HG02852 (cell line): ENCODE results near the gene PRPF19.
A peak's percentile ranks its signal among the peaks of the same experiment; 100 is the strongest.
"Not testable (repeated sequence)": the region's sequence is repeated elsewhere in the genome, so short reads cannot be mapped to it uniquely, and the experiment has no call there.

ENCODE experiments used
- ATAC-seq: cut with Tn5 transposase; IDR thresholded peaks from one replicate; pipeline ENCODE4 v1.9.1; 2021; ENCODE audit warnings: mild to moderate bottlenecking, moderate library complexity; ENCODE audit not compliant: unreplicated experiment

Gene PRPF19

GRCh38 chr11:60910281-60910687 is 3.9 kb upstream of the PRPF19 start:
- ATAC-seq = peak; percentile 38

DNA sequence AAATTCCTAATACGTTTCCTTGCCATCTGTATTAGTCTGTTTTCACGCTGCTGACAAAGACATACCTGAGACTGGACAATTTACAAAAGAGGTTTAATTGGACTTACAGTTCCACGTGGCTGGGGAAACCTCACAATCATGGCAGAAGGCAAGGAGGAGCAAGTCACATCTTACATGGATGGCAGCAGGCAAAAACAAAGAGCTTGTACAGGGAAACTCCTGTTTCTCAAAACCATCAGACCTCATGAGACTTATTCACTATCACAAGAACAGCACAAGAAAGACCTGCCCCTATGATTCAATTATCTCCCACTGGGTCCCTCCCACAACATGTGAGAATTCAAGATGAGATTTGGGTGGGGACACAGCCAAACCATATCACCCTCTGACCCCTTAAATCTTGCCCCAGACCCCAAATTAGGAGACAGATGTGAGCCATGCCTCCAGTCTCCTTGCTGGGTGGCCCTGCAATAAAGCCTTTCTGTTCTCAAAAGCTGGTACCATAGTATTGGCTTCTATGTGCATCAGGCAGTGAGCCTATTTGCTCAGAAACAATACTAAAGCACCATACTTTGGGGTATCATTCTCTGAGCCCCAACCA is 3.4 kb upstream of the PRPF19 start:
- ATAC-seq = not testable (repeated sequence)

DNA sequence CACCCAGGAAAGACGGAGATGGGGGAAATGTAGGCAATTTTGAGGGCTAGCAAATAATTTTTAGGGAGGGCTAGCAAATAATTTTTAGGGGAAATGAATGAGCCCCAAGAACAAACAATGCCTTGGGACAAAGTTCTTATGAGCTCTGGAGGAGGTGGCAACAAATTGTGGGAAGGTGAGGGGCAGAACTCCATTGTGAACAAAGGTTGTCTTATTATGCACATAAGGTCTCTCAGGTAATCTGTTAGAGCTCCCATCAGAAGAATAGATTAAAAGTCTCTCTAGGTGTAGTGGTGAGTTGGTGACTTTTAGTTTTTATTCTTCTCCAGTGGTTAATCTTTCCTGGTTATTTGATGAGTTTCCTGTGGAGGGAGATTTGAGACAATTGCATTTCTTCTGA is 2.4 kb upstream of the PRPF19 start:
- ATAC-seq = no peak

DNA sequence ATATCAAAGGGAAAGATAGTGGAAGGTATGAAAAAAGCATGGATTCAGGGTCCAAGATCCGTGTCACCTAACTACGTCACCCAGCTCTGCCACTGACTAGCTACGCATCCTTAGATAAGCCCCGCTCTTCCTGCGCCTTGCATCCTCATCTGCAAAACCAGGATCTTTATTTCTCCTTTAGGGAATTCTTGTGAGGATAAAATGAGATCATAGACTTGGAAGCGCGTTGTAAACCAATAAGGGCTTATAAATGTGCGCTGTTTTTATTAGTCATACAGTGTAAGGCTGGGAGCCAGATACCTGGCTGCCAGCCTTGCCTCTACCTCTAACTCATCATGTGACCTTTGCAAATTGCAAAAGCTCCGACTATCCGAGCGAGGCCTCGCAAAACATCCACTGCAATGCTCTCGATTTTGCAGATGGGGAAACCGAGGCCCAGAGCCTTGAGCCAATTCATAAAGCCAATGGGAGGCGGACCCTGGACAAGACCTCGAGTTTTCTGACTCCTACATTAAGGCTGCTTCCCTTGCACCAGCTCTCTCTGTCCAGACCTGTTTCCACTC is 753 bp downstream of the PRPF19 start:
- no peak for ATAC-seq

DNA sequence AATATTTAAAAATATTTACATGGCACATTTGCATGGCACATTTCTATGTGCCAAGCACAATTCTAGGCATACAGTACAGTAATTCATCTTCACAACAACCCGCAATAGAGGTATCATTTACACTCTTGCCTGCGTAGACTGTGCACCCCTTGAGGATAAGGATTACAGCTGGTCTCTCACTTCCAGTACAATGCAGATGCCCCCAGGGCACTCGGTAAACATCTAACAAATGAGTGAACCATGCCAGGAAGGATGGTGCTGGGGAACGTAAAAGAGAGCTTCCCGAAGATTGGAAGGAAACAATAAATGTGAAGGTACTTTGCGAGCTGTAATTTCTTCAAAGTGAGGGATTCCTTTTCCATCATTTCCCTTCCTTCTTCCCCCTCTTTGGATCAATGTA is 1.3 kb downstream of the PRPF19 start:
- no peak for ATAC-seq

DNA sequence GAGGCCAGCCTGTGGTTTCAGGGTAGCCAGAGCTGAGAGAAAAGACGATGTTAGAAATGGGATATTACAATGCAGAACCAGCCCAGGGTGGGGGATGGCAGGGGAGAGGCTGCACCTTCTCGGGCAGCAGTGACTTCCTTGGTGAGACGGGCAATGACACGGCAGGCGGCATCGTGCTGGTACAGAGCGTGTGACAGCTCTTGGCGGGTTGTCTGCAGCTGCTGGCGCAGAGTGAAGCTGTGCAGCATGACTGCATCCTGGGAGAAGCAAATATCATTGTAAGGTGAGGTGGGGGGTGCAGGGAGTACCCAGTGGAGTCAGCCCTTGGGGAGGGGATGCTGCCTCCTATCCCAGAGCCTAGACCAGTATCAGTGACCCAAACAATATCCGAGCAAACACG is 3.8 kb downstream of the PRPF19 start:
- no peak for ATAC-seq

DNA sequence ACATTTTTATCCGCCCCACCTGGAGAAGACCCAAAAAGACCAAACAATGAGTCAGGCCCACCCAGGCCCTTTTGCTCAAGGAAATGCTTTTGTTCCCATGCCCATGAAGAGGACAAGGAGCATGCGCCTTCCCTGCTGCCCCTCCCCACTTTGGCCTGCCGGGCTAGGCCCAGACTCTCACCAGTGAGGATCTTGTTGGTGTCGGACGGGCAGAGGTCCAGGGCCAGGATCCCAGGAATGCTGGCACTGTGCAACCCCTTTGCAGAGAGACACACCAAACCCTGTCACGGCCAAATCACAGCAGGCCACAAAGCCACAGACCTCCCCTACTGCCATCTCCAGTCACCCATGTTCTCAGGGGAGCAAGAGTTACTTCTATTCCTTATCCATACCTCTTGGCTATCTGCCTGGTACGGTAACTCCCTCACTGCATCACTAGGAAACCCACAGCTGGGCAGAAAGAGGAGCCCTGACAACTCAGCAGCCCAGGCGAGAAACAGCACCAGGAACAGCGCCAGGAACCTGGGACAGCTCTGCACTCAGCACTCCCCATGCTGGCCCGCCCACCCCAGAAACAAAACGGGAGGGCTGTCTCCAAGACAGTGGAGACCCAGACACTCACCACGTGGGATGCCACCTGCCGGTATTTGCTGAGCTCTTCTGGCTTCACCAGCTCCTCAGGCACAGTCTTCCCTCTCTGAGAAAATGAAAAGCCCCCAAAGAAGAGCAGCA is 5.5 kb downstream of the PRPF19 start:
- ATAC-seq = no peak

- no peak for ATAC-seq
Observed at GRCh38 chr11:60899977-60900376, 6.4 kb downstream of the PRPF19 start.

- ATAC-seq = no peak
Observed at GRCh38 chr11:60899046-60899936, 7.1 kb downstream of the PRPF19 start.

DNA sequence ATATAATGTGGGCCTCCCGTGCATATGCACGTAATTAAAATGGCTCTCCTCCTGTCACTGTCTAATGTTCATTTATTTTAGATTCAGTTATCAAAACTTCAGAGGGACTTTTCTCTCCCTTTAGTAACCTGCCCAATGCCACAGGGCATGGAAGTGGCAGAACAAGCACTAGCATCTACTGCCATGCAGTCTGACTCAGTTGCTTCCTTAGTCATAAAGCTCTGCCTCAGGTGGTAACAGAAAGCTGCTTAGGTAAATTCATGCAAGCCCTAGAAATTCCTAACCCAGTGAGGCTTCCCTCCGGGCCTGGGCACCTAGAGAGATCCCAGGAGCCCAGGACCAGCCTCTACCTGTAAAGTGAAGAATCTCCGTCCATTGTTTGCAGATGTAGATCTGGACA is 8.9 kb downstream of the PRPF19 start:
- no peak for ATAC-seq

DNA sequence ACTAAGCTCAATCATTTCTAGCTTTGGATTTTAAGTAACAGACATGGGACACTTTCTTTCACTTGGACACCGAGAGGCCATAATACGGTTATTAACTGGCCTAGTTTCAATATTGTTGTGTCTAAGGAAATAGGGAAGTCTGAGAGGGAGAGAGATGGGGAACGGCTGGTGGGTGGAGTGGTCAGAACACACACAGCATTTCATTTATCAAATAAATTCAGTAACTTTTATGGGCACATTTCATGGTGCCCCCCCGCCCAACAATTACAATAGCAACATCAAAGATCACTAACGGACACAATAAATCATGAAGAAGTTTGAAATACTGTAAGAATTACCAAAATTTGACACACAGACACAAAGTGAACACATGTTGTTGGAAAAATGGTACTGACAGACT is 10.7 kb downstream of the PRPF19 start:
- no peak for ATAC-seq

- ATAC-seq = no peak
Observed at GRCh38 chr11:60891103-60891741, 15.2 kb downstream of the PRPF19 start.

DNA sequence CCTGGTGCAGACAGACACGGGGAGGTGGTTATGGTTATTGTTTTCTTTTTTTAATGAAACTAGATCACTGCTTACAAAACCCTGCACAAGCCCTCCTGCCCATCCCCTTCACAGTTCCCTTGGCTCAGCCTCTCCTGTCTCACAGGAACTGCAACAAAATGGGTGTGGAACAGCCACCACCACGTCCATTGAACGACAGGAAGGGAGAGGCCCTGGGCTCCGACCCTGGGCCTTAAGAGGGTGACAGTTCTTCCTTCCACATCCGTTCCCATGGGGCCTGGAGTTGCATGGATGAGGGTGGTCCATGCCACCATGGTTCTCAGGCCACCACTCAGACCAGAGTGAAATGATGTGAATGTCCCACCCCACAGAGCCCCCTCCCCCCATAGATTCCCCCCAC is 15.7 kb downstream of the PRPF19 start:
- ATAC-seq = no peak

DNA sequence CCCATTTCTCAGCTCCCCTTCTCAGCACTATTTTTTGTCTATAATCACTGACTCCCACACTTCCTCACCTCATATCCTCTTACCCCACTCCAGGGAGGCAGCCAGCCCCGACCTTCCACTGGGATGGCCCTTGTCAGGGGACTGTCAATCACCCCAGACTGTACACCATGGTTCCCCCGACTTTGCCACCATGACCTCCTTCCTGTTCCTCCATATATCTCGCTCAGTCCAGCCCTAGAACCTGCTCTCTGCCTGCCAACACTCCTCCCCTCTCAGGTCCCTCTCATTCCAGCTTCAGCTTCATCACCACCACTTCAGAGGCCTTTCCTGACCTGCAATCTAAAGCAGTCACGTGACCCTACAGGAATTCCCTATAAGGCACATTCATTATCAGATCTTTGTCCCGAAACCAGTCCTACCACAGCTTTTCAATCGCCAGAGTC is 16.5 kb downstream of the PRPF19 start:
- no peak for ATAC-seq

DNA sequence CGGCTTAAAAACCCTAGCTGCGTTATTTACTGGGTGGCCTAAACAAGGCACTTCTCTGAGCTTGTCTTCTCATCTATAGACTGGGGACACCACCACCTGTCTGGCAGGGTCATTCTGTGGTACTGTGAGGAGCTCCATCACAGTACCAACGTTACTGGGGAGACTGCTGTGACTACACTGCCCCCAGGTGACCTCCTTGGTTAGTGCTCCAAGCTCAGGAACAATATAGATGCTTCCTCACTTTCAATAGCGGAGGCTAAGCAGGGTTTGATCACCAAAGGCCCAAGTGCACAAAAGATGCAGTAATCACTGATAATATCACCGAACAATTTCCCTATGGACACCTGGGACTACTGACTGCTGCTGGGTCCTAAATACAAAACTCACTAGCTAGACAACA is 18.8 kb downstream of the PRPF19 start:
- peak; percentile 61 for ATAC-seq

DNA sequence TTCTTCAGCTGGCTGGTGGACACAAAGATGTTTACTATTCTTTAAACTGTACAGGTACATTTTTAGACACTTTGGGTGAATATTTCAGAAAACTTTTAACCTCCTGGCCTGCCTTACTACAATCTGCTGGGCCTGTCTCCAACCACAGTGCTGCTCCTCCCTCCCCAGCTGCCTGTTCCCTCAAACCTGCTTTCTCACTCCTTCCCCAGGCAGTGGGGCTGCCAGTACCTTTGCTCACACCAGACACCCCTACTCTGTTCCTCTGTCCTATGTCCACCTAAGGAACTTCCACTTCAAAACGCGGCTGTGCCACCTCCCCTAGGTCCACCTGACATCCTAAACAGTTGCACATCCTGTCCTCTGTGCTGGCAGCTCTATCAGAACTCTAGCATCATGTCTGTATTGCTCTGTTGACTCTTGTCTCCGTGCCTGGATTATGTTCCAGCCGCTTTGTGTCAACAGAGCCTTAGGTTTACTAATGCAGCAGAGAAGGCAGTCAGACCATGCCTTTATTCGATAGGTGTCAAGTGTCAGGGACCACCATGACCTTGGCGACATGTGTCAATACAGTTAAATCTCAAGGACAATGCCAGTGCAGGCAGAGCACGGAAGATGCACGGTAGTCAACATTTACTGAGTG is 25.6 kb downstream of the PRPF19 start:
- ATAC-seq = no peak

DNA sequence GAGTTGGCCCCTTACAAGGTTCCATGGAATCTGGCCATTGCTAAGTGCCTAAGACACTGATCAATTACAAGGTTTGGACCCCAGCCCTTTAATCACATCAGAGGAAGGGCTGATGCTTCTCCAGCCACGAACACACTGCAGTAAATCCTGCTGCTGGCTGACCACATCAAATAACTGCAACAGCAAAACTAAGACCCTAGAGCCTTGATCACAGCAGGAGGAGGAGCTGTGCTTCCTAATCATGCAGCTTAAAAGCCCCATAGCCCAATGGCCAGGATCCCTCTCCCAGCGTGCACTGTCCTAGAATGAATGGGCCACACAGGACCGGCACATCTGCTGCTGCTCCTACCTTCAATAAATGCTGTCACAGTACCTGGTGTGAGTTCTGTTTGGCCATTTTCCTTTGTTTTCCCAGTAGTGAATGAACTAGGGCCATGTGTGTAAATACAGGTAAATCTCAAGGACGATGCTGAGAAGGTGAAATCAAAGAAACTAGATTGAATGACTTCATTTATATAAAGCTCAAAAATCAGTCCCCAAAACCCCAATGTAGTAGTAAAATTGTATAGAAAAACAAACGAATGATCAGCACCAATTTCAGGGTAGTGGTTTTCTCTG is 26.3 kb downstream of the PRPF19 start:
- no peak for ATAC-seq

- ATAC-seq = no peak
Observed at GRCh38 chr11:60879104-60879503, 27.3 kb downstream of the PRPF19 start.

- ATAC-seq = no peak
Observed at GRCh38 chr11:60878245-60879101, 27.9 kb downstream of the PRPF19 start.
